Right ventricle myocardium superior (tissue), 1 donor: Measurements from ENCODE around the gene PEX14. TPM values are rescaled to one million over a fixed set of nuclear protein-coding genes. Genes with fewer than 3 reads are reported as not detected.

ENCODE experiments used
- ATAC-seq: fragments of 200-7000 bp; cut with Tn5 transposase; one replicate; pipeline ENCODE4 v1.9.1; 2020; ENCODE audit warnings: mild to moderate bottlenecking; ENCODE audit not compliant: poor library complexity
- DNase-seq: peaks from one replicate; pipeline ENCODE4 v3.0.0-alpha.2; 2020
- intact Hi-C: fragments of 100-400 bp; cut with DNase I; formaldehyde crosslinking; loops from one replicate; pipeline ENCODE4 v1.11.2; 2022
- total RNA-seq: library from RNA; stranded (reverse); fragmentation: NEBNext Ultra II Directional; extraction: Animal tissue kit (Norgen Biotek cat#: 25700); gene quantifications from one replicate; pipeline ENCODE4 v1.2.1, GENCODE V29; 2021
- donor health status: DM: no; HTN: yes; CAD: no; lungs with severe emphysema.

Gene PEX14
- total RNA-seq, 1 donor from 2014 or later: 18.4 TPM

DNA sequence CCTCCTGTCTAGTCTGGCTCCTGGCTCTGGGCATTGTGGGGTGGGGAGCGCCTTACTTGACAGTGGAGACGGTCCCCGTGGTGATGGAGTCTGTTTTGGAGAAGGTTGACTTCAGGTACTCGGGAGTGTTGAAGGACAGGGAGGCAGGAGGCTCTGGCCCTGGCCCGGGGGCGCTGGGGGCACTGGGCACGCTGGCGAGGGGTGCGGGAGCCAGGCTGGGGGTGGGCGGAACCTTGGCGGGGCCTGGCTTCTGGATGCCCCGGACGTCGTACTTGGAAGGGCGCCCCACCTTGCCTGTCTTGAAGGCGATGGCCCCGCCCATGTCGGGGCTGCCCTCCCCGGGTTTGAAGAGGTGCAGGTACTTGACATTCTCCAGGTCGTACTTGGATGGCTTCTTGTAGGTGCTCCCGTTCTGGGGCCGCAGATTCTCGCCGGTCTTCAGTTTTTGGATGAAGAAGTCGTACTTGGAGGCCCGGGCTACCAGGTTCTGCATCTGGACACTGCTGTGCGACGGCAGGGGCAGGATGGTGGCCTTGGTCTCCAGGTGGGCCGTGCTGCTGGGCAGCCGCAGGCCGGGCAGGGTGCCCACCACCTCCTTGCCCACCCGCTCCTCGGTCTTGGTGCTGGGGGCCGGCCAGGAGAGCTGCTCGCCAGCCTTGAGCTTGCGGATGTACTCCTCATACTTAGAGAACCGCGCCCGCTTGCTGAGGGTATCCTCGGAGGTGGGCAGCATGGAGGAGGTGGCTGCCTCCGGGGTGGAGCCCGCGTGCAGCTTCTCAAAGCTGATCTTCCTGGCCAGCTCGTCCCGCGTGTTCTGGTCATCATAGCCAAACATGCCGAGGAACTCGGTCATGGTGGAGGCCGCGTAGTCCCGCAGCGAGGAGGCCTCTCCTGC lies 185.1 kb downstream of the PEX14 start:
- no peak for ATAC-seq
- DNase-seq: no peak
- intact Hi-C loops: loop anchor here (10.0 kb wide), 1 partner anchor 205 kb away; no protein-coding TSS in a partner anchor

DNA sequence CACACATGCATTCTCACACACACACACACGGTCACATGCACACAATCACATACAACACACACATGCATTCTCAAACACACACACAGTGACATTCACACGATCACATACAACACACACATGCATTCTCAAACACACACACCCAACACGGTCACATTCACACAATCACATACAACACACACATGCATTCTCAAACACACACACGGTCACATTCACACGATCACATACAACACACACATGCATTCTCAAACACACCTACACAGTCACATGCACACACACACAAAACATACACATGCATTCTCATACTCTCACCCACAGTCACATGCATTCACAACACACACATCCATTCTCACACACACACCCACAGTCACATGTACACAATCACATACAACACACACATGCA lies 186.7 kb downstream of the PEX14 start:
- intact Hi-C loops: loop anchor here (10.0 kb wide), 1 partner anchor 203 kb away; no protein-coding TSS in a partner anchor
- DNase-seq (no peak), ATAC-seq (no peak)

DNA sequence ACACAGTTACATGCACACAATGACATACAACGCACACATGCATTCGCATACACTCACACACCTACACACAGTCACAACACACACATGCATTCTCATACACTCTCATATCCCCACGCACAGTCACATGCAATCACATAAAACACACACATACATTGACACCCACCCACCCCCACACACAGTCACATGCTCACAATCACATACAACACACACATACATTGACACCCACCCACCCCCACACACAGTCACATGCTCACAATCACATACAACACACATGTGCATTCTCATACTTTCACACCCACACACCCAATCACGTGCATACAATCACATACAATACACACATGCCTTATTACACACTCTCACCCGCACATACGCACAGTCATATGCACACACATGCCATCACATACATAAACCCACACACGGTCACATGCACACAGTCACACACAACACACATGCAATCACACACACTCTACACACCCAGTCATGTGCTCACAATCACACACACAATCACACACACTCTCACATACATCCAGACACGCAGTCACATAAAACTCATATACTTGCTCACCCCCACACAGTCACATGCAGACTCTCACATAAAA lies 187.4 kb downstream of the PEX14 start:
- ATAC-seq: no peak
- intact Hi-C loops: loop anchor here (10.0 kb wide), 1 partner anchor 203 kb away; no protein-coding TSS in a partner anchor
- DNase-seq: no peak

DNA sequence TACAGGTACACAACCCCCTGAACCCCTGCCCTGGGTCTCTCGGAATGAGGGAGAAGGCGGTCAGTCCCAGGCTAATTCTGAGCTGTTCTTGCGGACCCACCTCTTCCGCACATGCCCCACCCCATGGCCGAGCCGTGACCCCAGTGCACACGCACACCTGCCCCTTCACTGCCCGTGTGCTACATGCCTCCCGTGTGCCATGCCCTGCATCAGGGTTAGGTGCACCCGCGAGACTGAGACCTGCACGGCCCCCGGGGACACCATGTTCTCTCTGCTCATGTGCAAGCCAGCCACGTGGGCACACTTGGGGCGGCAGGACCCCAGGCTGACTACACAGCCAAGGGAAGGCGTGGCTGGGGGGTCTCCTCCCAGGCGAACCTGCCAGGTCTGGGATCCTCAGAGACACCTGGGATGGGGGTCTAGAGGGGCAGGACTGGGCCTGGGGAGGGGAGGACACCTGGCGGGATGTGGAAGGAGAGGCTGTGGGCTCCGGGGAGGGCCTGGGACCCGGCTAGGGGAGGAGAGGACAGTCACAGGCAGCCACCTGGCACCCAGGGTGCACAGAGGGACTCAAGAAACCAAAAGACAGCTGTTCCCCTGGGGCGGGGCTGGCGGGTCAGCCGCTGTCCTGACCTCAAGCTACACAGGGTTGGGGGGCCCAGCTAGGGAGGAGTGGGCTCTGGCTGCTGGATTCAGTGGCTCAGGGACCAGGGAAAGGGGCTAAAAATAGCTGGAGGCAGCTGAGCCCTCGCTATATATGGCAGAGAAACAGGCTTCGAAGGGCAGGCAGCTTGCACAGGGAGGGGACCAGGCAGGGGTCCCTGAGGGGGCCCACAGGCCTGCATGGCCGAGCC lies 188.3 kb downstream of the PEX14 start:
- ATAC-seq: peak; percentile 32
- intact Hi-C loops: loop anchor here (10.0 kb wide), 1 partner anchor 202 kb away; no protein-coding TSS in a partner anchor
- DNase-seq: no peak

DNA sequence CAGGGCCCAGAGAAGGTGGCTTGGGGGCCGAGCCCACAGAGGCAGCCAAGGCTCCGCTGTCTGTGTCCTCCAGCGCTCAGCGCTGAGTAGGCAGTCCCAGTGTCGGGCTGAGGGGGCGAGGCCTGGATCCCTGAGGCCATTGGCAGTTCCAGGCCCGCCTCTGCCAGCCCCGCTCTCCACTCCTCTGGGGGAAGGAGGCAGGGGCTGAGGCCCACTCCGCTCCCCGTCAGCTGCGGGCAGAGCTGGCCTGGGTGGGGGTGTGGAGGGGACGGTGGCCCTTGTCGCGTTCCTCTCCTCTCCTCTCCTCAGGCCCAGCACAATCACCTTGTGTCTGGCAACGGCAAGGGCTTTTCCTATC lies 188.9 kb downstream of the PEX14 start:
- intact Hi-C loops: loop anchor here (10.0 kb wide), 1 partner anchor 201 kb away; no protein-coding TSS in a partner anchor
- peak; percentile 73 for ATAC-seq

DNA sequence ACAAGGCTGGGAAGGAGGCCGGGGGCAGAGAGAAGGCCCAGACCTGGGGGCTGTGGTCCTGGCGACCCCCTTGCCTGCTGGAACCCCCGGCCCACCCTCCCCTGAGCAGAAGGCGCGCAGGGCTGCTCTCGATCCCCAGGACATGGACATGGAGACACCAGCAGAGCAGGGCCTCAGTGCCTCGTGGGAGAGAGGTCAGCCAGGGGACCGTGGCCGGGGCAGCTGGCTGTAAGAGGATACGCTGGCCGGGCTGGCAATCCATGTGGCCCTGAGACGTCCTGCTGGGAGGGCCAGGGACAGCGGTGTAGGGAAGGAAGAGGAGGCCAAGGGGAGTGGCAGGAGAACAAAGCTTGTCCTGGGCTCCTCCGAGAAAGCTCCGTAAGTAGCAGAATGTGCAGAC lies 189.5 kb downstream of the PEX14 start:
- peak; percentile 57 for ATAC-seq
- intact Hi-C loops: loop anchor here (10.0 kb wide), 1 partner anchor 201 kb away; no protein-coding TSS in a partner anchor
- DNase-seq: peak; percentile 70

More for the DNA sequence above, 188.9 kb downstream of the PEX14 start:
- DNase-seq: peak; percentile 78

DNA sequence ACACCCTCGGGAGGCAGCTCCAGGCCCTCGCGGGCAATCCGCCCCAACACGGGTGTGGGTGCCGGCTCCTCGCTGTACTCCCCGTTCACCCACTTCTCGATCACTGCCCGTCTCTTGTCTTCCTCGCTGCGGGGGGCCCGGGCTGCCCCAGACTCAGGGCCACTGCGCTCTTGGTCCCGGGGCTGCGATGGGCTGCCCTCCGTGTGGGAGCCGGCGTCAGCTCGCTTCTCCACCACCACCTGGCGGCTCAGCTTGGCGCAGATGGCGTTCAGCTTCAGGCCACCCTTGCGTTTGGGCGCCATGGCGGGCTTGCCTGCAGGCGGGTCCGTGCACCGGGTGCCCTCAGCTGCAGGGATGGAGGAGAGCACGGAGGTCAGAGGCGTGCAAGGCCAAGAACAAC lies 190.5 kb downstream of the PEX14 start:
- ATAC-seq (no peak), DNase-seq (no peak)
- intact Hi-C loops: loop anchor here (10.0 kb wide), 1 partner anchor 200 kb away; no protein-coding TSS in a partner anchor

DNA sequence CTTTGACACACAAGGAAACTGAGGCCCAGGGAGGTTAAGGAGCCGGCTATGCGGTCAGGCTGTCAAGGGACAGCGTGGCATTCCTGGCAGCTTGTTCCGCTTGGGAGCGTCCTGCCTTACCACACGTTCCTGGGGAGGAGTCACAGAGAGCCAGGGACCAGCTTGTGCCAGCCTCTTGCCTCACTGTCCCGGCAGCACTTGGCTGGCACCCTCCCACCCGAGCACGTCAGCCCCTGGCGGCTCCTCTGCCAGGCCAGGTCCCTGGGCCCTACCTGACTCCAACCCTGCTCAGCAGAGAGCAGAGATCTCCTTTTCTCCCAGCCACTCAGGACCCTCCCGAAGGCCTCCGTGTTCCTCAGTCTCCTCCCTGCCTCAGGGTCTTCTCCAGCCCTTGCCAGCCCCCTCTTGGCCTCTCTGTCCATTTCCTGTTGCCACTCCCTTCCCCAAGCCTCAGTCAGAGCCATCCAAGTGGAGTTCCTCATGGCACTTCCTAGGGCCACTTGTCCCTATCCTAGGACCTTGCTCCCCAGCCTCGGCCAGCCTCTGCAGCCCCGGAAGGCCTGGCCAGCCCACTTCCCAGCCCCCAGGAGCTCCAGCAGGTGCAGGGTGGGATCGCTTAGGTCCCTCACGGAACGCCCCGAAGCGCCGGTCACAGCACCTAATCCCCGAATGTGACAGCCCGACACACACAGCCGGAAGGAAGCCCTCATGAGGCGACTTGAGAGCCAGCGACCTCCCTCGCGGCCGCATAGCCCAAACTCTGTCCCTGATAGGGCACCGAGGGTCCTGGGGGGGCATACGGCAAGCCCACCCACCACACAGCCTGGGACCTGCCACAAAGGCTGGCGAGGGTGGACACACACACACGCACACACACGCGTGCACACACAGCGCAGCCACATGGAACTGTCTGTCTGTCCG lies 191.4 kb downstream of the PEX14 start:
- DNase-seq (peak; percentile 85), ATAC-seq (peak; percentile 72)
- intact Hi-C loops: loop anchor here (10.0 kb wide), 1 partner anchor 199 kb away; no protein-coding TSS in a partner anchor

DNA sequence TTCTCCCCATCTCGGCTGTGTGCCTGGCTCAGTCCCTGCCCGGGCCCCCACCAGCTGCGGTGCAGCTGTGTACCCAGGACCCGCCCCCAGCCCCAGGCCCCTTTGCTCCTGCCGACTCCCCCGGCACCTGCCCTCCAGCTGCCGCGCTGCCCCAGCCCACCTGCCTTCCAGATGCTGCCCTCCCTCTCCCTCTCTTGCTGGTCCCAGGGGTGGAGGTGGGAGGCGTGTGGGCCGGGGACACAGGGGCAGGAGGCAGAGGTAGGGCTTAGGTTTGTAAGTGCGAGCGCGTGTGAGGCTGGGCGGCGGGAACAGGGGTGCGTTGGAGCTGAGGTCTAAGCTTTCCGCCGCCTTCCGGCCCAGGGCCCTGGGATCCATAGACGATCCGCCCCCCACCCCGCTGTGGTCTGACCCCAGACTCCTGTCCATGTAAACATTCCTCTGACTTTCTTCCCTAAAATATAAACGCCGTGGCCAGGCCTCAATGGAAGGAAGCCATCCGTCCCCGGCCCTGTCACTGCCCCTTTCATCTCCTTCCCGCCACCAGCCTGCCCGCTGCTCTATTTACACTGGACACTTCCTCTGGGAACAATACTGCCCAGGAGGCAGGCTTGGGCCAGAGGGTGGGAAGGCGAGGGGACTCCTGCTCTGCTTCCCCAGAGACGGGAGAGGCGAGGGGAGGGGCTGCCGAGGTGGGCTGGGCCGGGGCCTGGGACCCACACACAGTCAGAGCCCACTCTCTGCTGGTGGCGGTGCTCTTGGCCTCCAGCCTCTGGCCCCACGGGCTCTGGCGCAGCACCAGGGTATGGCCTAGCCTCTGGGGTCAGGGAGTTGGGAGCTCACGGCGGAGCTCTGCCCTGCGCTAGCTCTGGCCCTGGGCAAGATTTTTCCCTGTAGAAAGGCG lies 193.4 kb downstream of the PEX14 start:
- intact Hi-C loops: loop anchor here (10.0 kb wide), 1 partner anchor 197 kb away; no protein-coding TSS in a partner anchor
- ATAC-seq (no peak), DNase-seq (no peak)

DNA sequence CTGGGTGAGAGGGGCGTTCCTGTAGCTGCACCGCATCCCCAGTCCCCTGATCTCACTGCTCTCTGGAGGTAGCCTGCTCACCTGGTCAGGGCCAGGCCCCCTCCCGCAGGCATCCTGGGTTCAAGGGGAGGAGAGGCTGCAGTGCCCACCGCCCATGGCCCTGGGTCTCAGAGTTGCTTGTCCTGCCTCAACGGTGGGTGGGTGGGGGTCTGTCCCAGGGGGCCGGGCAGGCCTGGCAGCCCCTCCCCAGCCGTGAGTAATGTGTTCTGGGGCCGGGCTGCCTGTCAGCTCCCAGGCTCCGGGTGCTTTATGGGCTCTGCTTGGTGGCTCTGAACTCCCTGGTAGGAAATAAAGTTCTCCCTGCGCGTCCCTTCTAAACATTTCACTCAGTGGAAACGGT lies 194.8 kb downstream of the PEX14 start:
- DNase-seq: no peak
- no peak for ATAC-seq
- intact Hi-C loops: loop anchor here (10.0 kb wide), 1 partner anchor 195 kb away; no protein-coding TSS in a partner anchor

DNA sequence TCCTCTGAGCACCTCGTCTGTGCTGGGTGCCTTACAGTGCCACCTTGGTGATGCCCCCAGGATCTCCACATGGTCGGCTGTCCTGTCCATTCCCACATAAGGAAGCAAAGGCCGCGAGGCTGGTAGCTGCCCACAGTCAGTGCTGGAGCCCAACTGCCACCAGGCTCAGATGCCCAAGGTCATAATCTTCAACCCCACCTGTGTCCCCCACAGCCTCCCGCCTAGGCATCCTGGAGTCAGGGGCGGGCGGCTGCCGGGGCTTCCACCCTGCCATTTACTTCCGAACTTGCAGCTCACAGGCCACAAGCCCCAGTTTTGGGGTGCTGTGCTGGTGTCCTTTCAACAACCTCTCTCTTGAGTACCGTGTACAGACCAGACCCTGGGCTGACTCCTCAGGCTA lies 195.4 kb downstream of the PEX14 start:
- ATAC-seq (no peak), DNase-seq (no peak)
- intact Hi-C loops: no loop called here

DNA sequence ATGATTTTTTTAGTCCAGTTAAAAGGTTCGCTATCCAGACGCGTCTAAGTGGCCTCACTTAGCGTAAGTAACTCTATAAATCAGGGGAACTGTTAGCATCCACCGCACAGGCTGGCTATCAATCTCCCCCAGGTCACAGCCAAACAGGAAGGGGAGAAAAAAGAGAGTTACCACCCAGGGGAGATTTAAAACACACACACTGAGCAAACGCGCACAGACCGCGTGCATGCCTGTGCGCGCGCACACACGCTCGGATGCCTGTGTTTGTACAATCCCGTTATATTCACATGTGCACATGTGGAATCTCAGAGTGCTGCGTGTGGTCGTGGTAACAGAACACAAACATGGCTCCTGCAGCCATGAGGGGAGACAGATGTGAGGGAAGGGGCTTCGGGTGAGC lies 196.3 kb downstream of the PEX14 start:
- intact Hi-C loops: no loop called here
- no peak for ATAC-seq

DNA sequence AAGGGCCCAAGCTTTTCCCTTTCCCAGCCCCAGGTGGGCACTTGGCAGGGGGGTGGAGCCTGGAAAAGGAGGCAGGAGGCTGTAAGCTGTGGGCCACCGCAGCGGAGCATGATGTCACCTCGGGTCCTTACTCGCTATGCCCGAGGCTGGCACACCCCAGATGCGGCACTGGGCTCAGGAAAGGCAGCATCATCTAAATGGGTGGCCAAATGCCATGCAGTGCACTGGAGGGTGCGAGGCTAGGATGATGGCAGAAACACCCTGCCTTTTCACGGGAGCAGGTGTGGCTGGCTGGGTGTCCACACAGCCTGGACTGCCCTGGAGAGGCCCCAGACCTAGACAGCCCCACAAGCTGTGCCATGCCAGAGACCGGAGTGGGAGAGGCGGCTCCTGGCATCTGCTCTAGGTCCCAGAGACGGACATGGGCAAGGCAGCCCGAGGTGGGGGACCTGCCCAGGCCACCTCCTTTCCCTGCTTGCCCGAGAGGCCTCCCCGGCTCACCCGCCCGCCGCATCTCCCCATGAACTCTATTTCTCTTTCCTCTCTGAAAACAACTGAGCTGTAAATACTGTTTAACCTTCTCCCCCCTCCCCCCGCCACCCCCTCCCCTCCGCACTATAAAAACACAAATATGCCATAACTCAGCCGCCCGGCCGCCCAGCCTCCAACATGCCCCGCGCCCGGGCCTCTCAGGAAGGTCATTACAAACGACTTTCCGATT lies 197.0 kb downstream of the PEX14 start:
- ATAC-seq (peak; percentile 11), DNase-seq (no peak)
- intact Hi-C loops: no loop called here

More for the DNA sequence above, 196.3 kb downstream of the PEX14 start:
- DNase-seq: no peak

DNA sequence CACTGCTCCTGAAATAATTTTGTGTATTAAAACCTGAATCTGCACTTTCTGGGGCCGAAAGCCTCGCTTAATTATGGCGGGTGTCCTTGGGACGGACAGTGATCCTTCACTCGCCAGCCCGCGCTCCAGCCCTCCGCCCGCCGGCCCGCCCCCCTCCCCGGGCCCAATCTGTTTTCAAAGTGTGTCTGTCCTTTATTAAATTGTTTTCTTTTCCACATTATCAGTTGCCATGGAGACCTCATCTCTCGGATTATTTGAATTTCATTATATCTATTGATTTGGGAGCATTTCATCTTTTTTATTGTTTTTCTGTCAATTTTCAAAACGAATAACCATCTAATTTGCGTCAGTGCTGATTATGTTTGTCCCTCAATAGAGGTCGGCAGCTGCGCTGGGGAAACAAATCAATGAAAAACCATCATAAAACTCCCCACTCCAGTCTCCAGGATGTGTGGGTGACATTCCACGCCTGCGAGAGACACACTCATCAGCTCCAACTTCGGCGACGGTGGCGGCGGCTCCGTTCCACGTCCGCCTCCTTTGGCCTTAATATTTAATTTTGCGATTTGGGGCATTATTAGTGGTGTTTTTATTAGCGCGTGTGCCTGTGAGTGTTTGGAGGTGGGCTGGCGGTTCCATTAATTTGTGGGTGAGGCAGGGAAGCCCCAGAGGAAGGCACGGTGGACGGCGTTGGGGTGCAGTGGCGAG lies 197.7 kb downstream of the PEX14 start:
- DNase-seq (no peak), ATAC-seq (no peak)
- intact Hi-C loops: no loop called here

DNA sequence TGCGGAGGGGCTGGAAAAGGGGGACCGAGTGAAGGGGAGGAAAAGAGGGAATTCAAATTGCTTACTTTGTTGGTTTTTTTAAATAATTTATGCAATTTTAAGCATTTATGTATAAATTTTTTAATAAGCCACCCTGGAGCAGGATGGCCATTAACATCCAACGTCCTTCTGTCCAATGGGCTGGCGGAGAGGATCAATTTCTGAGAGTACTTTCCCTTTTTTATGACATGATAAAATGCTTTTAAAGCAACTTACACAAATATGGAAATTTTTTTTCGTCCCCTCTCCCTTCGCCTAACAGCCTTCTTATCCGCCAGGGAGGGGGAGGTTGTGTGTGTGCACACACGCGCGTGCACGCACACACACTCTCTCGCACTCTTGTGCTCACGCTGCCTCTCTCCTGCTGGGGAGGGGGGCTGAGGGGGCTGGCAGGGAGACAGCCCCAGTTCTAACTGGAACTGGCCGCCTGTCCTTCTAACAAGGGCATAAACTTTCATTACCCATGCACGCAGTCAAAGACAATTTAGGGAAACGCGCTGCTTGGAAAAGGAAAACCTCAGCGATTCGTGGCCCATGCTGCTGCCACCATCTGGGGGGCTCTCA lies 198.5 kb downstream of the PEX14 start:
- no peak for DNase-seq
- ATAC-seq: no peak
- intact Hi-C loops: no loop called here
